HepG2 (cell line): ENCODE data around the gene ZFP36L2. TPM values are rescaled to one million over a fixed set of nuclear protein-coding genes. Genes with fewer than 3 reads are reported as not detected.

Source experiments
- BHLHE40 ChIP-seq: IDR thresholded peaks from 2 replicates; pipeline ENCODE4 v1.6.1; 2011; ENCODE audit warnings: low read length, improper control_type of control experiment
- CREM ChIP-seq, 2 experiments: sonication (generic) in 1 of 2; formaldehyde crosslinking in 1 of 2; IDR thresholded peaks; 2 replicates each; pipeline versions ENCODE4 v1.4.0 to v1.6.1; 2016 to 2020; ENCODE audit warnings: antibody characterized with exemption in 1 of 2, mild to moderate bottlenecking in 1 of 2, missing genetic modification reagents in 1 of 2
- GMEB2 ChIP-seq: IDR thresholded peaks from 2 replicates; pipeline ENCODE4 v1.6.1; 2016; ENCODE audit warnings: missing biosample characterization, missing genetic modification reagents, low read depth
- GRHL1 ChIP-seq: sonication (generic); formaldehyde crosslinking; conservative IDR thresholded peaks from 2 replicates; pipeline ENCODE4 v1.8.0; 2022; ENCODE audit warnings: missing genetic modification reagents
- IKZF1 ChIP-seq: fragments of 450-650 bp; IDR thresholded peaks from 2 replicates; pipeline ENCODE4 v1.7.1; 2016
- KDM5A ChIP-seq: fragments of 200-600 bp; sonication (generic); IDR thresholded peaks from 2 replicates; pipeline ENCODE4 v1.7.0; 2018; ENCODE audit warnings: antibody characterized with exemption, mild to moderate bottlenecking, low read length, borderline replicate concordance
- KLF9 ChIP-seq: IDR thresholded peaks from 2 replicates; pipeline ENCODE4 v1.6.1; 2016; ENCODE audit warnings: low read depth
- MATR3 ChIP-seq: sonication (generic); formaldehyde crosslinking; IDR thresholded peaks from 2 replicates; pipeline ENCODE4 v1.4.0; 2020; ENCODE audit warnings: missing genetic modification reagents
- NFRKB ChIP-seq: fragments of 450-650 bp; IDR thresholded peaks from 2 replicates; pipeline ENCODE4 v1.6.1; 2017
- NPAS2 ChIP-seq: sonication (generic); formaldehyde crosslinking; IDR thresholded peaks from 2 replicates; pipeline ENCODE4 v1.8.0; 2022; ENCODE audit warnings: mild to moderate bottlenecking, missing genetic modification reagents, borderline replicate concordance
- NRL ChIP-seq: sonication (generic); formaldehyde crosslinking; IDR thresholded peaks from 2 replicates; pipeline ENCODE4 v1.5.0; 2020; ENCODE audit warnings: missing genetic modification reagents, mild to moderate bottlenecking, moderate library complexity, borderline replicate concordance
- PRMT3 ChIP-seq: sonication (generic); formaldehyde crosslinking; IDR thresholded peaks from 2 replicates; pipeline ENCODE4 v1.8.1; 2022; ENCODE audit warnings: low read depth, mild to moderate bottlenecking, moderate library complexity, missing genetic modification reagents, borderline replicate concordance
- PRPF4 ChIP-seq: fragments of 200-400 bp; formaldehyde crosslinking; IDR thresholded peaks from 2 replicates; pipeline ENCODE4 v1.6.1; 2016; ENCODE audit warnings: low read length, low read depth; ENCODE audit not compliant: poor library complexity, severe bottlenecking
- RELA ChIP-seq: sonication (generic); formaldehyde crosslinking; IDR thresholded peaks from 2 replicates; pipeline ENCODE4 v1.4.0; 2020; ENCODE audit warnings: missing genetic modification reagents
- SMAD1 ChIP-seq: sonication (generic); formaldehyde crosslinking; IDR thresholded peaks from 2 replicates; pipeline ENCODE4 v1.4.0; 2020; ENCODE audit warnings: missing genetic modification reagents, low read depth, mild to moderate bottlenecking, borderline replicate concordance
- TOPORS ChIP-seq: sonication (generic); formaldehyde crosslinking; IDR thresholded peaks from 2 replicates; pipeline ENCODE4 v1.8.0; 2023; ENCODE audit warnings: mild to moderate bottlenecking, missing genetic modification reagents
- ZBTB34 ChIP-seq: sonication (generic); formaldehyde crosslinking; IDR thresholded peaks from 2 replicates; pipeline ENCODE4 v1.8.0; 2022; ENCODE audit warnings: mild to moderate bottlenecking, missing genetic modification reagents
- ZNF558 ChIP-seq: sonication (generic); formaldehyde crosslinking; IDR thresholded peaks from 2 replicates; pipeline ENCODE4 v1.9.0; 2022; ENCODE audit warnings: mild to moderate bottlenecking, missing genetic modification reagents, borderline replicate concordance
- ZNF609 ChIP-seq: sonication (generic); formaldehyde crosslinking; IDR thresholded peaks from 2 replicates; pipeline ENCODE4 v1.4.0; 2020; ENCODE audit warnings: mild to moderate bottlenecking, missing genetic modification reagents, borderline replicate concordance
- ZNF713 ChIP-seq: sonication (generic); formaldehyde crosslinking; IDR thresholded peaks from 2 replicates; pipeline ENCODE4 v1.4.0; 2020; ENCODE audit warnings: mild to moderate bottlenecking, missing genetic modification reagents
- ZNF776 ChIP-seq: sonication (generic); formaldehyde crosslinking; IDR thresholded peaks from 2 replicates; pipeline ENCODE4 v1.4.0; 2020; ENCODE audit warnings: mild to moderate bottlenecking, missing genetic modification reagents
- ZSCAN30 ChIP-seq: sonication (generic); formaldehyde crosslinking; IDR thresholded peaks from 2 replicates; pipeline ENCODE4 v1.5.0; 2020; ENCODE audit warnings: mild to moderate bottlenecking, missing genetic modification reagents
- polyA plus RNA-seq, 8 experiments: library from polyadenylated mRNA; depleted of rRNA in 3 of 8; stranded (reverse) in 7 of 8; unstranded in 1 of 8; fragments of >200 nt; fragmentation: Illumina TruSeq in 4 of 8; extraction: Trizol in 4 of 8; gene quantifications; 2 replicates each; pipeline versions ENCODE4 v1.2.1 to v1.2.3, GENCODE V29; 2011 to 2016; ENCODE audit warnings: low read depth in 4 of 8, missing spikeins in 1 of 8, mixed read lengths in 1 of 8; ENCODE audit not compliant: insufficient read depth in 1 of 8
- total RNA-seq, 5 experiments: library from RNA; depleted of rRNA; stranded (reverse); fragments of >200 nt; fragmentation: Illumina TruSeq; extraction: Trizol; gene quantifications; 2 replicates each; pipeline ENCODE4 v1.2.3, GENCODE V29; 2016; ENCODE audit warnings: low read depth in 1 of 5

Gene ZFP36L2
- total and polyA plus RNA-seq, 2 of the 13 experiments (the other 11 are each of a cell fraction or from before 2014, with no cell fraction given): 11.2 to 21.8 TPM

GRCh38 chr2:43191947-43192516 lies 34.4 kb downstream of the ZFP36L2 start (continued):
- TF ChIP-seq TOPORS (no peak), KLF9 (CRISPR knock-in tag) (no peak), BHLHE40 (no peak), PRPF4 (no peak), MATR3 (no peak), ZNF558 (CRISPR knock-in tag) (no peak), ZNF713 (CRISPR knock-in tag) (no peak), ZNF609 (CRISPR knock-in tag) (no peak), NRL (CRISPR knock-in tag) (no peak), CREM (IDR thresholded peaks at IDR 0.05) (no peak), CREM (CRISPR knock-in tag; IDR thresholded peaks at IDR 0.05) (no peak), GRHL1 (CRISPR knock-in tag) (no peak), ZBTB34 (CRISPR knock-in tag) (no peak), ZNF776 (CRISPR knock-in tag) (no peak), GMEB2 (CRISPR knock-in tag) (no peak), SMAD1 (no peak), KDM5A (no peak), PRMT3 (CRISPR knock-in tag) (no peak), ZSCAN30 (CRISPR knock-in tag) (no peak), NPAS2 (CRISPR knock-in tag) (no peak), IKZF1 (no peak), NFRKB (no peak), RELA (CRISPR knock-in tag) (no peak)
